A549 (cell line): ENCODE measurements around the gene PLPPR1.

Source experiments
- RCOR1 ChIP-seq: fragments of 150-350 bp; IDR thresholded peaks from 2 replicates; pipeline ENCODE4 v1.6.1; 2014; ENCODE audit warnings: antibody characterized with exemption, low read length, low read depth
- TF ChIP-seq, protein P1 (sequence below): IDR thresholded peaks from 2 replicates; pipeline ENCODE4 v1.6.1; 2012
- TF ChIP-seq, protein P2 (sequence below): fragments of >200 bp; sonication (Bioruptor Twin); formaldehyde crosslinking; IDR thresholded peaks from 3 replicates; pipeline ENCODE4 v1.5.1; 2016

DNA sequence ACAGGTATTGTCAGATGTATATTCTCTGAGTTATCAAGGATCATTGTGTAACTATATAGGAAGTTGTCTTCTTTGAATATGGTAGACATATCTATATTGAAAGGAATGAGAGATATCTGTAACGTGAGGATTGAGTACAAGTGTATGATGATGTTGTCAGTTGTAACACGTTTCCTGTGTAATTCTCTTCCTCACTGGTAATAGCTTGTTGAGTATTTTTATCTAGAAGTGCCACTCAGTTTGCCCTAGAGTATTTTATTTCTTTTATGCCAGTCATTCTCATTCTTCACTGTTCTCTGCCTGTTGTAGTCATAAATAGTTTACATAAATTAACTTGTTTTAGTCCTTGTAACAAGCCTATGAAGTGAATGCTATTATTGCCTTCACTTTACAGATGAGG, 184.1 kb downstream of the PLPPR1 start:
- TF ChIP-seq RCOR1 = no peak
- TF ChIP-seq, protein P1, sequence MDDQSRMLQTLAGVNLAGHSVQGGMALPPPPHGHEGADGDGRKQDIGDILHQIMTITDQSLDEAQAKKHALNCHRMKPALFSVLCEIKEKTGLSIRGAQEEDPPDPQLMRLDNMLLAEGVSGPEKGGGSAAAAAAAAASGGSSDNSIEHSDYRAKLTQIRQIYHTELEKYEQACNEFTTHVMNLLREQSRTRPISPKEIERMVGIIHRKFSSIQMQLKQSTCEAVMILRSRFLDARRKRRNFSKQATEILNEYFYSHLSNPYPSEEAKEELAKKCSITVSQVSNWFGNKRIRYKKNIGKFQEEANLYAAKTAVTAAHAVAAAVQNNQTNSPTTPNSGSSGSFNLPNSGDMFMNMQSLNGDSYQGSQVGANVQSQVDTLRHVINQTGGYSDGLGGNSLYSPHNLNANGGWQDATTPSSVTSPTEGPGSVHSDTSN = no peak
- TF ChIP-seq, protein P2, sequence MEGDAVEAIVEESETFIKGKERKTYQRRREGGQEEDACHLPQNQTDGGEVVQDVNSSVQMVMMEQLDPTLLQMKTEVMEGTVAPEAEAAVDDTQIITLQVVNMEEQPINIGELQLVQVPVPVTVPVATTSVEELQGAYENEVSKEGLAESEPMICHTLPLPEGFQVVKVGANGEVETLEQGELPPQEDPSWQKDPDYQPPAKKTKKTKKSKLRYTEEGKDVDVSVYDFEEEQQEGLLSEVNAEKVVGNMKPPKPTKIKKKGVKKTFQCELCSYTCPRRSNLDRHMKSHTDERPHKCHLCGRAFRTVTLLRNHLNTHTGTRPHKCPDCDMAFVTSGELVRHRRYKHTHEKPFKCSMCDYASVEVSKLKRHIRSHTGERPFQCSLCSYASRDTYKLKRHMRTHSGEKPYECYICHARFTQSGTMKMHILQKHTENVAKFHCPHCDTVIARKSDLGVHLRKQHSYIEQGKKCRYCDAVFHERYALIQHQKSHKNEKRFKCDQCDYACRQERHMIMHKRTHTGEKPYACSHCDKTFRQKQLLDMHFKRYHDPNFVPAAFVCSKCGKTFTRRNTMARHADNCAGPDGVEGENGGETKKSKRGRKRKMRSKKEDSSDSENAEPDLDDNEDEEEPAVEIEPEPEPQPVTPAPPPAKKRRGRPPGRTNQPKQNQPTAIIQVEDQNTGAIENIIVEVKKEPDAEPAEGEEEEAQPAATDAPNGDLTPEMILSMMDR = no peak
